B cell (primary cell): Measurements from ENCODE around the gene MDM1. TPM values are rescaled to one million over a fixed set of nuclear protein-coding genes. Genes with fewer than 3 reads are reported as not detected.

Experiments
- ATAC-seq: fragments of 200-7000 bp; cut with Tn5 transposase; one replicate; pipeline ENCODE4 v1.10.0; 2021; ENCODE audit warnings: low read depth, mild to moderate bottlenecking, moderate number of reproducible peaks, moderate library complexity
- CTCF ChIA-PET: fragments of 350-600 bp; sonication (Branson Sonifier 250); formaldehyde crosslinking; loops from one replicate; lab custom pipeline; 2021; ENCODE audit warnings: antibody characterized with exemption, inconsistent platforms; lab: Charles Lee
- POLR2A ChIA-PET: fragments of 350-600 bp; sonication (Branson Sonifier 250); formaldehyde crosslinking; loops from one replicate; lab custom pipeline; 2021; ENCODE audit warnings: antibody characterized with exemption; lab: Charles Lee
- DNase-seq: peaks from one replicate; pipeline ENCODE4 v3.0.0; 2013
- H2AFZ ChIP-seq: 2 replicates; pipeline ENCODE4 v1.6.1; 2012; ENCODE audit warnings: mild to moderate bottlenecking, low read depth, low read length; ENCODE audit not compliant: insufficient read depth, poor library complexity, severe bottlenecking
- H3K27ac ChIP-seq, 2 donors: 1 replicate in 1 of 2; 2 replicates in 1 of 2; pipeline ENCODE4 v1.5.1; 2012 to 2013; ENCODE audit warnings: low read length in 2 of 2, mild to moderate bottlenecking in 2 of 2, moderate library complexity in 1 of 2
- H3K27me3 ChIP-seq, 4 experiments: fragments of 200-600 bp in 1 of 4; sonication (generic) in 1 of 4; replicated peaks in 1 of 4; 1 replicate in 2 of 4; 2 replicates in 2 of 4; pipeline versions ENCODE4 v1.6.1 to v1.7.0; 2013 to 2016; ENCODE audit warnings: low read length in 3 of 4, mild to moderate bottlenecking in 2 of 4, mixed read lengths in 1 of 4, moderate library complexity in 1 of 4; ENCODE audit not compliant: insufficient read depth in 4 of 4, control insufficient read depth in 3 of 4; ENCODE audit errors: control extremely low read depth in 1 of 4
- H3K36me3 ChIP-seq, 2 experiments: replicated peaks in 1 of 2; 1 replicate in 1 of 2; 2 replicates in 1 of 2; pipeline versions ENCODE4 v1.6.1 to v1.7.1; 2013; ENCODE audit warnings: low read length in 1 of 2; ENCODE audit not compliant: insufficient read depth in 2 of 2, control insufficient read depth in 1 of 2; ENCODE audit errors: control extremely low read depth in 1 of 2, extremely low read depth in 1 of 2
- H3K4me1 ChIP-seq, 2 donors: fragments of 200-600 bp in 1 of 2; sonication (generic) in 1 of 2; 1 replicate in 1 of 2; 2 replicates in 1 of 2; pipeline versions ENCODE4 v1.5.1 to v1.6.1; 2013 to 2017; ENCODE audit warnings: low read length in 2 of 2; ENCODE audit not compliant: control insufficient read depth in 2 of 2, insufficient read depth in 2 of 2
- H3K4me2 ChIP-seq: replicated peaks from 2 replicates; pipeline ENCODE3; 2012; ENCODE audit warnings: mild to moderate bottlenecking, low read depth, low read length; ENCODE audit not compliant: poor library complexity, severe bottlenecking
- H3K4me3 ChIP-seq, 5 experiments: fragments of 200-600 bp in 1 of 5; sonication (generic) in 1 of 5; 1 replicate in 3 of 5; 2 replicates in 2 of 5; pipeline versions ENCODE4 v1.5.1 to v1.7.0; 2011 to 2016; ENCODE audit warnings: low read length in 4 of 5, mild to moderate bottlenecking in 4 of 5, low read depth in 2 of 5, control low read depth in 1 of 5, moderate library complexity in 1 of 5; ENCODE audit not compliant: insufficient read depth in 1 of 5; ENCODE audit errors: control extremely low read depth in 1 of 5, extremely low read depth in 1 of 5
- H3K79me2 ChIP-seq: fragments of 200-600 bp; sonication (generic); one replicate; pipeline ENCODE4 v1.6.0; 2016; ENCODE audit warnings: low read length; ENCODE audit not compliant: control insufficient read depth, insufficient read depth
- H3K9ac ChIP-seq: fragments of 200-600 bp; sonication (generic); 2 replicates; pipeline ENCODE4 v1.6.1; 2017; ENCODE audit warnings: mild to moderate bottlenecking, low read length, moderate library complexity
- H3K9me3 ChIP-seq, 3 donors: one replicate each; pipeline versions ENCODE4 v1.6.1 to v1.7.1; 2013; ENCODE audit warnings: low read length in 2 of 3; ENCODE audit not compliant: control insufficient read depth in 2 of 3, insufficient read depth in 1 of 3; ENCODE audit errors: control extremely low read depth in 1 of 3
- H4K20me1 ChIP-seq: 2 replicates; pipeline ENCODE4 v1.6.0; 2012; ENCODE audit warnings: mild to moderate bottlenecking, low read length; ENCODE audit not compliant: insufficient read depth, control insufficient read depth, poor library complexity, severe bottlenecking
- H3K27ac Mint-ChIP-seq: one replicate; pipeline ENCODE4 v1.8.0; 2021; ENCODE audit warnings: mixed read lengths
- H3K27me3 Mint-ChIP-seq: one replicate; pipeline ENCODE4 v1.8.0; 2021; ENCODE audit warnings: mixed read lengths
- H3K4me1 Mint-ChIP-seq: one replicate; pipeline ENCODE4 v1.8.0; 2021; ENCODE audit warnings: mixed read lengths
- H3K4me3 Mint-ChIP-seq: one replicate; pipeline ENCODE4 v1.8.0; 2021; ENCODE audit warnings: mixed read lengths
- H3K9me3 Mint-ChIP-seq: one replicate; pipeline ENCODE4 v1.8.0; 2022; ENCODE audit warnings: mixed read lengths; ENCODE audit not compliant: insufficient read depth
- CTCF ChIP-seq: fragments of 200-600 bp; IDR thresholded peaks from one replicate; pipeline ENCODE4 v1.8.0; 2022; ENCODE audit warnings: antibody characterized with exemption, mild to moderate bottlenecking
- EZH2 ChIP-seq: IDR thresholded peaks from 2 replicates; pipeline ENCODE4 v1.6.1; 2012; ENCODE audit warnings: borderline replicate concordance, low read depth, mild to moderate bottlenecking, moderate library complexity, low read length; ENCODE audit not compliant: insufficient read depth, poor library complexity, severe bottlenecking
- WGBS: methylation state at CpG from one replicate; pipeline ENCODE4 v1.1.5; 2013; ENCODE audit warnings: missing lambda C conversion rate; ENCODE audit not compliant: insufficient coverage; 5-methylcytosine and 5-hydroxymethylcytosine counted together
- intact Hi-C: fragments of 100-400 bp; cut with micrococcal nuclease; formaldehyde crosslinking; loops from one replicate; pipeline ENCODE4 v1.10.0; 2022
- polyA plus RNA-seq: library from polyadenylated mRNA; depleted of rRNA; stranded (reverse); fragments of >200 nt; gene quantifications from 2 replicates; pipeline ENCODE4 v1.2.3, GENCODE V29; 2012
- total RNA-seq, 2 donors: library from RNA; stranded (reverse); fragments of 120-200 nt in 1 of 2; gene quantifications; 1 replicate in 1 of 2; 2 replicates in 1 of 2; pipeline versions ENCODE4 v1.2.3 to v1.2.4, GENCODE V29; 2013 to 2022

MDM1 gene
- total and polyA plus RNA-seq, 2 donors (not counting 1 experiment from before 2014, with no cell fraction given), result 13.9 to 38.3 TPM

GRCh38 chr12:68340404-68341270 is 8.5 kb upstream of the MDM1 start:
- H3K4me1 ChIP-seq, result peaks cover under 1 to 2% of the 10 kb centered on the region in 2 donors
- no peak overlapping the region for H3K4me3 ChIP-seq
- no peaks in the 10 kb centered on the region for H3K79me2 ChIP-seq
- H3K9ac ChIP-seq, result no peak overlapping the region
- ChIA-PET CTCF (no interaction called here), POLR2A (no interaction called here)
- Mint-ChIP-seq H3K27ac (no peak overlapping the region), H3K27me3 (peaks cover 17% of the 10 kb centered on the region), H3K9me3 (no peaks in the 10 kb centered on the region), H3K4me3 (no peak overlapping the region), H3K4me1 (peaks cover 1% of the 10 kb centered on the region)
- no peak overlapping the region for H3K4me2 ChIP-seq
- H3K27me3 ChIP-seq, result no peaks in the 10 kb centered on the region
- no peaks in the 10 kb centered on the region for H3K9me3 ChIP-seq
- H2AFZ ChIP-seq, result no peak overlapping the region
- WGBS, result 78% methylated on average over 6 of the region's 8 CpGs
- no peak overlapping the region for H3K27ac ChIP-seq
- no peak for DNase-seq
- no peak for TF ChIP-seq CTCF
- TF ChIP-seq EZH2, result no peak
- intact Hi-C loops, result no loop called here
- no peak for ATAC-seq
- H3K36me3 ChIP-seq, result no peaks in the 10 kb centered on the region
- H4K20me1 ChIP-seq, result no peaks in the 10 kb centered on the region

GRCh38 chr12:68336889-68337303 is 4.7 kb upstream of the MDM1 start:
- TF ChIP-seq CTCF, result no peak
- TF ChIP-seq EZH2, result no peak
- Histone ChIP-seq H2AFZ (no peak overlapping the region), H3K27me3 (no peaks in the 10 kb centered on the region), H3K4me1 (peaks cover 3% of the 10 kb centered on the region in 2 donors), H4K20me1 (no peaks in the 10 kb centered on the region), H3K9me3 (no peaks in the 10 kb centered on the region), H3K4me3 (no peak overlapping the region), H3K79me2 (no peaks in the 10 kb centered on the region), H3K27ac (no peak overlapping the region), H3K4me2 (no peak overlapping the region), H3K9ac (no peak overlapping the region), H3K36me3 (no peaks in the 10 kb centered on the region)
- H3K27ac Mint-ChIP-seq, result no peak overlapping the region
- 100% methylated on average over 1 of the region's 4 CpGs for WGBS
- H3K4me1 Mint-ChIP-seq, result peaks cover 17% of the 10 kb centered on the region
- intact Hi-C loops, result no loop called here
- H3K4me3 Mint-ChIP-seq, result no peak overlapping the region
- no peak for ATAC-seq
- no peaks in the 10 kb centered on the region for H3K27me3 Mint-ChIP-seq
- H3K9me3 Mint-ChIP-seq, result no peaks in the 10 kb centered on the region
- POLR2A ChIA-PET, result no interaction called here
- CTCF ChIA-PET, result no interaction called here
- DNase-seq, result no peak
